ENCODE data around the gene KIAA0930.
A peak's percentile ranks its signal among the peaks of the same experiment; 100 is the strongest.

Gene KIAA0930

GRCh38 chr22:45216133-45217003 lies 24.3 kb downstream of the KIAA0930 start:
- no peak for DNase-seq (ENCODE audit: low spot score)

DNA sequence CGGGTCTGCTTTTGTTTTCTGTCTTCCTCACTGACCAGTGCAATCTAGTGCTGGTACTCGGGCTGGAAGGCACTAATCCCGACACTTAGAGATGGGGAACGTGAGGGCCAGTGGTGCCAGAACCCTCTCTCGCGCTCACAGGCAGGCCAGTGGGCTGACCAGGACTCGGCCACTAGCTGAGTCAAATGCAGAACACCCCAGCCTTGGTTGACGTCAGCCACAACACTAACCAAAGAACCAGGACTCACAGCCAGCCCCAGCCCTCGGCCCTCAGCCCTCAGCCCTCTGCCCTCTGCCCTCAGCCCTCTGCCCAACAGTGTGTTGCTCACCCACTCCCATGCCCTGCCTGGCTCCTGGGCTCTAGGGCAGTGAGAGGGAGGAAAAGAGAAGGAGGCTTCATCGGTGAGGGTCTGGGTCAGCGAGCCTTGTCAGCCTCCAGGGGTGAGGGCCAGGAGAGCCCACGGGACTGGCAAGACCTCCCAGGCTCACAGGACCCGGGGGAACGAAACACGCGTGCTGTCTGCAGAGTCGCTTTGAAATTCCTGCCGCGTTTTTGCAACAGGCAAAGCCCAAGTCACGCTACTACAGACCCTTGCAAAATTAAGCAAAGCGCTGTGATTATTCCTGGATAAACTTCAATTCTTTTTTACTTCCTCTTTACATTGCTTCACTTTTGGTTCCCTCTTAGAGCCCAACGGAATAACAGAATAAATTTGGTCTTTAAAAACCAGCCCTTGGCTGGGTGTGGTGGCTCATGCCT lies 27.5 kb downstream of the KIAA0930 start:
- DNase-seq (ENCODE audit: low spot score) = no peak

- peak; percentile 75 for DNase-seq (ENCODE audit: low spot score)
These were observed 28.4 kb downstream of the KIAA0930 start for GRCh38 chr22:45212306-45212709.

DNA sequence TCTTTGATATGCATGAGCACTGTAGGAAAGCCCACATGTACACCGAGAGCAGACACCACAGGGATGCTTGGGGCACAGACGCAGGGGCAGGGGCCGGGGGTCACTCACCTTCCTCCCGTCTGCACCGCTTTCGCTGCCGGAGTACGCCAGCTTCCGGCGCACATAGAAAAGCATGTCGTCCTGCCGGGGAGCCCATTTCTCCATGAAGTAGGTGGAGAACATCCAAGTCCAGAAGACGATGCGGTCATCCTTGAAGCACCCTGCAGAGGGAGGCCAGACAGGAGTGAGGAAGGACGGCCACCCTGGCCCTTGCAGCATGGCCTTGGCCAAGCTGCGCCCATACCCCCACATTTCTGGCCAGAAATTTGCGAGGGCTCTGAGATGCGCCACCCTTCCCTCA lies 28.8 kb downstream of the KIAA0930 start:
- DNase-seq (ENCODE audit: low spot score) = no peak

DNA sequence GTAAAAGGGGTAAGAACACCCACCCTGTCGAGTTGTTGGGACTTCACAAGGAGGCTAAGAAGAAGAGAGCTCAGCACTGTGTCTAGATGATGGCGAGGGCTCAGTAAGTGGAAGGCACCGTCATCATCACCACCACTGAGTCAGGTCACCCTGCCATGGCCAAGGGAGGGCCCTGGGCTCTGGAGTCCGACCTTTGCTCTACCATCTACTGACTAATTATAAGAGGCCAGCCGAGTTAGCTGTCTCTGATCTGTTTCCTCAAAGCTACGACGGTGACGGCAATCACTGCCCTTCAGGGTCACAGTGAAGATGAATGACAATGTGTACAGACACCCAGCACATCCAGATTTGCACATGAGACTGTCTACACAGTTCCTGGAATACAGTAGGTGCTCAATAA lies 29.3 kb downstream of the KIAA0930 start:
- DNase-seq (ENCODE audit: low spot score) = no peak

- no peak for DNase-seq (ENCODE audit: low spot score)
These were observed 29.7 kb downstream of the KIAA0930 start for GRCh38 chr22:45210991-45211390.

- DNase-seq (ENCODE audit: low spot score) = no peak
These were observed 30.1 kb downstream of the KIAA0930 start for GRCh38 chr22:45210577-45210976.

DNA sequence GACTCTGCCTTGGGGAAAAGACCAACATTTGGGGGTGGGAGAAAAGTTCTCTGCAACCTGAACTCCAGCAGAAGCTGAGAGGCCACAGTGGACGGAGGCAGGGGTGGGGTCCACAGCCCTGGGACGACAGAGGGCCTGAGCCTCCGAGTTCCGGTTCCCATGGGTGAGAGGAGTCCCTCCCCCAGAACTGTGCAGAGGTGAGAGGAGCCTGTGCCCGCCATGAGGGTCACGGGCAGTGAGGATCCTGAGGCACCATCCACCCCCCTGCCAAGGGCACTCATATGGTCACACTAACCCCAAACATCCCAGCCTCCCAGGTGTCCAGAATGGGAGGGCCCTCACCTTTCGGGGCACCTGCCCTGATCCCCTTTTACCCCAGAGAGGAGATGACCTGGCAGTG lies 30.5 kb downstream of the KIAA0930 start:
- DNase-seq (ENCODE audit: low spot score) = no peak

DNA sequence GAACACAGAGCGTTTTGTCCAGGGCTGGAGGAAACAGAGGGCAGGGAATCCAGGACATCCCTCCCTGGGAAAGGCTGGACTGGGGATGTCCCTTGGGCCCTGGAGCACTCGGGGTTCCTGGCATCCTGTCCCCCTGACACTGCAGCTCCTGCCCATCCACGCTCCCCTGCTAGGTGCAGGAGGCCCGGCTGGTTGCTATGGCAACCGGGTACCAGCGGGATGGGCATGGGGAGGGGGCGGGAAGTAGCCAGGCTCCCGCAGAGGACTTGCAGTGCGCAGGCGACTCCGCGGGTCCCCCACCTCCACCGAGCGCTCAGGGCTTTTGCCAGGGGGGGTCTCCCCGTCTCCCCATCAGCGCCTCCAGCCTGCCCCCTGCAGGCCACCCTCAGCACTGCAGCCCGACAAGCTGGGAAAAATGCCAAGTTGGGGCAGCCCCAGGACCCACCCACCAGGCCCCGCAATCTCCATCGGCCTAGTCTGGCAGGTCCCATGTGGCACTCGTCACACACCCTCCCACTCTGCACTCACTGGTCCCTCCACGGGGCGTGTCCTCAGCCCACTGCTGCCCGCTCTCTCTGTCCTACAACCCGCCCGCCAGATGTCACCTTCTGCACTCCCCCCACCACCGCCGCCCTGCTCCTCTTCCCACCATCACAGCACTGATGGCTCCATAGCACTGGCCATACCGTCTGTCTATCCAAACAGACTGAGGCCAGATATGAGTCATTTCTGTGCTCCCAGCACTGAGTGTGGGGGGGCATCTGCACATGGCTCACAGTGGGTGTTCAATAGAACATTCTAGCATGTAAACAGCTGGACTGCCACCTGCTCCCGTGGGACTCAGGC lies 31.5 kb downstream of the KIAA0930 start:
- DNase-seq (ENCODE audit: low spot score) = peak; percentile 71

DNA sequence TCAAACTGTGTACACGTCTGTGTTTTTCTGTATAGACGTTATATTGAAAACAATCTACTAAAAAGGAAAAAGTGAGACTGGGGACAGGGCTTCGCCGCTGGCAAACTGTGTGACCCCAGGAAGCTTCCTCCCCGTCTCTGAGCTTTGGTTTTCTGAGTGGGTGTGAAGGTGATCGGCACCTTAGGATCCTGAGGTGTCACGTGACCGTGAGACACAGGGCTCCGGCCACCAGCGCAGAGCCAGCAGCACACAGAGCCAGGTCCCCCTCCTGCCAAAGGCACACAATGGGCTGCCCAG lies 32.0 kb downstream of the KIAA0930 start:
- DNase-seq (ENCODE audit: low spot score) = no peak

GRCh38 chr22:45207981-45208664 lies 32.6 kb downstream of the KIAA0930 start:
- DNase-seq (ENCODE audit: low spot score) = peak; percentile 12

GRCh38 chr22:45207533-45207932 lies 33.2 kb downstream of the KIAA0930 start:
- peak; percentile 14 for DNase-seq (ENCODE audit: low spot score)

DNA sequence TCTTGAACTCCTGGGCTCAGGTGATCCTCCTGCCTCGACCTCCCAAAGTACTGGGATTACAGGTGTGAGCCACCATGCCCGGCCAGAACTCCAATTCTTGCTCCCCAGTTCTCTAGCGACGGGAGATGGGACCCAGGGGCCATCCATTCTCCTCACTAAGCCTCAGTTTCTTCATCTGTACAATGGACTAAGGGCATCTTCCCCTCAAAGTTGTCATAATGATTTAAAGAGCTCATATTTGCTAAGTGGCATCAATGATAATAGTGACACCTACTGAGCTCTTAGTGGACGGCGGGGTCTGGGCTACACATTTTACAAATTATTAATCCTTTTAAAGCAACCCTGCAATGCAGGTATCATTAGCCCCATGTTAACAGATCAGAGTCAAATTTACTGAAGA lies 34.5 kb downstream of the KIAA0930 start:
- DNase-seq (ENCODE audit: low spot score) = no peak

GRCh38 chr22:45205276-45205925 lies 35.3 kb downstream of the KIAA0930 start:
- no peak for DNase-seq (ENCODE audit: low spot score)

DNA sequence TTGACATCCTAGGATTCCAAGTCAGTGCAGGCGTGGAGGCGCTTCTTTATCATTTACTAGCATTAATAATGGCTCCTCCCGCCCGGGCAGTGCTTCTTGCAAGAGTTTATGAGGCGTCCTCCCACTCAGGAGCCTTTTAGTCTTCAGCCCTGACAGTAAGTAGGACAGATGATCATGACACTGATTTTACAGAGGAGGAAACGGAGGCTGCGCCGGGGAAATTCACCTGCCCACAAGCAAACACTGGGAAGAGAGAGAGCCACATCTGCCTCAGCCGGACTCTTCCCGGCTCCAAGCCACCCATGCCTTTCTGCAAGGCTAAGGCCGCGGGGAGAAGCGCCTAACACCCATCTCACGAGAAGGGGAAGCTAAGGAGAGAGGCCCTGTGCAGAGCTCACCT lies 35.9 kb downstream of the KIAA0930 start:
- no peak for DNase-seq (ENCODE audit: low spot score)

DNA sequence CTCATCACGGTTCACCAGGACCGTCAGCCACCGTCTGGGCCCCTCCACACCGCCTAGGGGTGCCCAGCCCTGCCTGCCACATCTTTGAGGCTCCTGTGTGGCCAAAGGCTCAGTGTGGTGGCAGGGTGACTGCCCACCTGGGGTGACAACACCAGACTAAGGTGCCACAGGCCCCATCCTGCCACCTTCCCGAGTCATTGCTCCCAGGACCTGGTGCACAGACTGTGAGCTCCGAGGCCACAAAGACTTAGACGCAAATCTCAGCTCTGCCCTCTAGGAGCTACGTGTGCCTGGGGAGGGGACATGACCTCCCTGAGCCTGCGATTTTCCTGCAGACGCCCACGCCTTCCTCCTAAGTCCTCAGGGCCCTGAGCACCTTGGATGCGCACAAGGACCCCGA lies 36.5 kb downstream of the KIAA0930 start:
- DNase-seq (ENCODE audit: low spot score) = peak; percentile 18

GRCh38 chr22:45203150-45203951 lies 37.3 kb downstream of the KIAA0930 start:
- DNase-seq (ENCODE audit: low spot score) = peak; percentile 24

DNA sequence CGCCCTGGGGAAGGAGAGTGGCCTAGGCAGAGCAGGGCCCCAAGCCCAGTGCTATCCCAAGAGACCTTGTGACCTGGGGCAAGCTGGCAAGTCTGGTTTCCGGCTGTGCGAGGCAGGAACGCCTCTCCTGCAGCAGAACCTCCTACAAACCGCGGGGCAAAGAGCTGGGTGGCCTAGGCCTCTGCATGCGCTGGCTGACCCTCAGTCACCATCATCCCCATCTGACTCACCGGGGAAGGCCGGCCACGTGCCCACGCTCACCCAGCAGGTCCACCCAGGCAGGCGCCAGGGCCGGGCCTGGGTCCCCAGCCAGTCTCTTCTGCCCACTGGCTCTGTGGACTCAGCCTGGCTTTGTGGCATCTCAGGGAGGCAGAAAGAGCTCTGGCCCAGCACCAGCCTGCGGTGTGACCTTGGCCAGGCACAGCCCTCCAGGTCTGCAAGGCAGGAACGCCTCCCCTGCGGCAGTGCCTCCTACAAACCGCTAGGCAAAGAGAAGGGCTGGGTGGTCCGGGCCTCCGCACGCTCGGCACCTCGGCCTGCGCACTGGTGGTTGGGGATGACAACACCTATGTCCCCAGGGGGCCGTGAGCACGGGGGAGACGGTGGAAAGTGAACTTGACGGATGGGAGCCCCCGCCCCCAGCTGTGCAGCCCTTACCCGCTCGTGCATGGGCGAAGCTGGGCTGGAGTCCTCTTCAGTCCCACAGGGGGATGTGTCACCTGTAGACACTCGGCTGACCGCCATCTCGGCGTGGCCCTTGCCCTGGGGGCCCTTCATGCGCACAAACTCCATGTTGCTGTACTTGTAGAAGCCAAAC lies 38.2 kb downstream of the KIAA0930 start:
- DNase-seq (ENCODE audit: low spot score) = peak; percentile 23

- DNase-seq (ENCODE audit: low spot score) = no peak
These were observed 38.9 kb downstream of the KIAA0930 start for GRCh38 chr22:45201678-45202332.

All from D341Med (cell line).